Hematopoietic multipotent progenitor cell treated with erythropoietin and hydrocortisone succinate and interleukin-3 and kit ligand, for 6 days (in vitro differentiated cells): ENCODE data around the gene FAM217A.

ENCODE experiments used
- DNase-seq: peaks from one replicate; pipeline ENCODE4 v3.0.0-alpha.2; 2015

FAM217A gene

GRCh38 chr6:4021133-4021853 is 57.6 kb downstream of the FAM217A start:
- peak; percentile 98 for DNase-seq

- no peak for DNase-seq
These were observed 58.2 kb downstream of the FAM217A start for GRCh38 chr6:4020822-4021132.

- no peak for DNase-seq
These were observed 60.1 kb downstream of the FAM217A start for GRCh38 chr6:4018924-4019236.
